Small intestine (tissue), 7 donors: Measurements from ENCODE around the gene SLC39A11. TPM values are rescaled to one million over a fixed set of nuclear protein-coding genes. Genes with fewer than 3 reads are reported as not detected.

Source experiments
- DNase-seq, 2 donors: peaks; one replicate each; pipeline versions ENCODE4 v3.0.0 to v3.0.0-alpha.2; 2013
- FAIRE-seq: peaks from 2 replicates; lab custom pipeline; 2012; peaks lifted over from hg19 to GRCh38; lab: Jason Lieb, UNC
- H3K27ac ChIP-seq, 3 donors: one replicate each; pipeline ENCODE4 v1.5.1; 2013; ENCODE audit warnings: low read length in 2 of 3, mild to moderate bottlenecking in 2 of 3, control low read depth in 1 of 3, inconsistent platforms in 1 of 3, low read depth in 1 of 3, moderate library complexity in 1 of 3
- H3K27me3 ChIP-seq, 3 donors: one replicate each; pipeline ENCODE4 v1.6.1; 2013; ENCODE audit warnings: low read length in 3 of 3, inconsistent platforms in 1 of 3; ENCODE audit not compliant: control insufficient read depth in 3 of 3, insufficient read depth in 3 of 3
- H3K36me3 ChIP-seq, 3 donors: one replicate each; pipeline ENCODE4 v1.6.1; 2013; ENCODE audit warnings: low read length in 3 of 3, inconsistent platforms in 1 of 3, low read depth in 1 of 3, mild to moderate bottlenecking in 1 of 3, moderate library complexity in 1 of 3; ENCODE audit not compliant: control insufficient read depth in 3 of 3, insufficient read depth in 2 of 3
- H3K4me1 ChIP-seq, 3 donors: one replicate each; pipeline ENCODE4 v1.6.1; 2013; ENCODE audit warnings: low read length in 2 of 3, inconsistent platforms in 1 of 3, low read depth in 1 of 3, mild to moderate bottlenecking in 1 of 3, moderate library complexity in 1 of 3; ENCODE audit not compliant: control insufficient read depth in 3 of 3, insufficient read depth in 2 of 3
- H3K4me3 ChIP-seq, 3 donors: one replicate each; pipeline ENCODE4 v1.5.1; 2013; ENCODE audit warnings: low read length in 3 of 3, control low read depth in 1 of 3, inconsistent platforms in 1 of 3, low read depth in 1 of 3, mild to moderate bottlenecking in 1 of 3, moderate library complexity in 1 of 3
- H3K9me3 ChIP-seq, 2 donors: one replicate each; pipeline ENCODE4 v1.6.1; 2013; ENCODE audit warnings: low read depth in 1 of 2, low read length in 1 of 2; ENCODE audit not compliant: control insufficient read depth in 2 of 2, insufficient read depth in 1 of 2
- WGBS, 3 donors: extraction: QIAGEN DNeasy Blood & Tissue Kit; methylation state at CpG; one replicate each; pipeline ENCODE4 v1.1.7; 2013; 5-methylcytosine and 5-hydroxymethylcytosine counted together
- polyA plus RNA-seq, 4 donors: library from polyadenylated mRNA; stranded (reverse) in 3 of 4; unstranded in 1 of 4; fragments of 200-250 nt in 3 of 4; fragments of 120-200 nt in 1 of 4; gene quantifications; one replicate each; pipeline versions ENCODE4 v1.2.1 to v1.2.3, GENCODE V29; 2013
- donor health status: healthy with polysubstance abuse.
- donor health status: control.
- donor health status: control.
- donor health status: Bipolar disorder and iron deficiency.
- donor health status: healthy.

Gene SLC39A11
- polyA plus RNA-seq, 4 donors: 2.7 to 53.7 (median 11.3) TPM

- FAIRE-seq (no peak), DNase-seq (no peak)
- H3K27me3 ChIP-seq: no peaks in the 10 kb centered on the region
- peaks cover 0 to 4% of the 10 kb centered on the region in 2 donors for H3K9me3 ChIP-seq
- WGBS, 3 donors: 75 to 90% (median 88%) methylated on average over 1 of the region's 1 CpG
- H3K4me1 ChIP-seq: peaks cover 0 to 14% (median 0%) of the 10 kb centered on the region in 3 donors
- H3K4me3 ChIP-seq: no peak overlapping the region
- H3K36me3 ChIP-seq: peaks cover 0 to 7% (median 0%) of the 10 kb centered on the region in 3 donors
- H3K27ac ChIP-seq: no peak overlapping the region
These were observed 429.7 kb downstream of the SLC39A11 start for GRCh38 chr17:72662827-72663190.

DNA sequence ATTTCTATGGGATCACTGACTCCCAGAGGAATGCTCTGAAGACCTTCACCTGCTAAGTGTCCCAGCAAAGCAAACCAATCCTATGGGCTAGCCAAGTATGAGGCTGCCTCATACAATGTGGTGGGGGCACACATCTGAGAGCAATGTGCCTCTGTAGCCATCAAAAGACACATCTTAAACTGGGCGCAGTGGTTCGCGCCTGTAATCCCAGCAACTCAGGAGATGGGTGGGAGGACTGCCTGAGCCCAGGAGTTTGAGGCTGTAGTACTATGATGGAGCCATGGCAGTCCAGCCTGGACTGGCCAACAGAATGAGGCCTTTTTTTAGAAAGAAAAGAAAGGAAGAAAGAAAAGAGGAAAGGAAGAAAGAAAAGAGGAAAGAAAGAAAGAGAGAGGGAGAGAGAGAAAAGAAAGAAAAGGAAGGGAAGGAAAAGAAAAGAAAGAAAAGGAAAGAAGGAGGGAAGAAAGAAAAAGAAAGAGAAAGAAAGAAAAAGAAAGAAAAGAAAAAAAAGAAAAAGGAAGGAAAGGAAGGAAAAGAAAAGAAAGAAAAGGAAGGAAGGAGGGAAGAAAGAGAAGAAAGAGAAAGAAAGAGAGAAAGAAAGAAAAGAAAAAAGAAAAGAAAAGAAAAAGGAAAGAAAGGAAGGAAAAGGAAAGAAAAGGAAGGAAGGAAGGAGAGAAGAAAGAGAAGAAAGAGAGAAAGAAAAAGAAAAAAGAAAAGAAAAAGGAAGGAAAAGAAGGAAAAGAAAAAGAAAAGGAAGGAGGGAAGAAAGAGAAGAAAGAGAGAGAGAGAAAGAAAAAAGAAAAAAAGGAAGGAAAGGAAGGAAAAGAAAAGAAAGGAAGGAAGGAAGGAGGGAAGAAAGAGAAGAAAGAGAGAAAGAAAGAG lies 430.3 kb downstream of the SLC39A11 start:
- no peak for DNase-seq
- WGBS, 3 donors: 88 to 96% (median 94%) methylated on average over 3 of the region's 3 CpGs
- peak overlapping the region in 1 of 3 donors; percentile 35 for H3K27ac ChIP-seq

GRCh38 chr17:72661116-72661944 lies 431.2 kb downstream of the SLC39A11 start:
- peaks cover 0 to 14% (median 0%) of the 10 kb centered on the region in 3 donors for H3K4me1 ChIP-seq
- no peaks in the 10 kb centered on the region for H3K27me3 ChIP-seq
- no peak overlapping the region for H3K4me3 ChIP-seq
- peak overlapping the region in 2 of 3 donors; percentile 16 to 35 for H3K27ac ChIP-seq
- peaks cover 0 to 4% of the 10 kb centered on the region in 2 donors for H3K9me3 ChIP-seq
- no peak for FAIRE-seq
- H3K36me3 ChIP-seq: peaks cover 0 to 7% (median 0%) of the 10 kb centered on the region in 3 donors
- peak; percentile 45 to 78 for DNase-seq
- 30 to 70% (median 58%) methylated on average over 21 of the region's 21 CpGs for WGBS, 3 donors

More for the DNA sequence above, 430.3 kb downstream of the SLC39A11 start:
- Histone ChIP-seq H3K27me3 (no peaks in the 10 kb centered on the region), H3K36me3 (peaks cover 0 to 7% (median 0%) of the 10 kb centered on the region in 3 donors), H3K4me1 (peaks cover 0 to 14% (median 0%) of the 10 kb centered on the region in 3 donors), H3K9me3 (peaks cover 0 to 4% of the 10 kb centered on the region in 2 donors), H3K4me3 (no peak overlapping the region)
- FAIRE-seq: no peak

DNA sequence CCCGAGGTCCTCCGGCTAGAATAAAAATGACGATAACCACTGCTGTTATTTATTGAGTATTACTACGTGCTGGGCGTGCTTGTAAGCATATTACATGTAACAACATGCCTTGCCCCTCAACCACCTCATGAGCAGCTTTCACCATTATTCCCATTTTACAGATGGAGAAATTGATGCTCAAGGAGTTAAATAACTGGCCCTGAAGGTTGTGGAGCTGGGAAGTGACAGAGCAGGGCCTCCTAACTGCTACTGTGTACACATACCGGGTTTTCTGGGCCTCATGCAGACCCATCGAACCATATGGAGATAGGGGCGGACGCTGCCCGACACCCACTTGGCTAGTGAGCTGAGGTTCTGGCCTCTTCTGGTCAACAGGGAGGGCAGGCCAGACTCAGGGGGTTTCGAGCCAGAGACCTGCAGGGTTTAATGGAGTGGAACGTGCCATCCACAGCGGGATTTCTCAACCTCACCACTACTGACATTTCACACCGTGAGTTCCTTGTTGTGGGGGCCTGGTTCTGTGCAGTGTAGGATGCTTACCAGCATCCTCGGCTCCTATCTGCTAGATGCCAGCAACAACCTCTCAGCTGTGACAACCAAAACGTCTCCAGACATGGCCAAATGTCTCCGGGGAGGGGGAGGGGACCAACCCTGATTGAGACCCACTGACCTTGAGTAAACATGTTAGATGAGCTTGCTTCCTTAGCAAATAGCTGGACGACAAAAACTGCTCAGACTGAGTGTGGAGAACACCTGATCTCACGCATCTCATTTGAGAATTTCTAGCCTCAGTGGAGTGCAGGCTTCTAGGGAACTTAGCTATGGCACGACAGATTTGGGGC lies 432.0 kb downstream of the SLC39A11 start:
- no peak overlapping the region for H3K27ac ChIP-seq
- FAIRE-seq: no peak
- peaks cover 0 to 7% (median 0%) of the 10 kb centered on the region in 3 donors for H3K36me3 ChIP-seq
- H3K4me1 ChIP-seq: peaks cover 0 to 14% (median 0%) of the 10 kb centered on the region in 3 donors
- 84 to 86% (median 84%) methylated on average over 20 of the region's 20 CpGs for WGBS, 3 donors
- H3K4me3 ChIP-seq: no peak overlapping the region
- DNase-seq: no peak
- H3K9me3 ChIP-seq: peaks cover 0 to 4% of the 10 kb centered on the region in 2 donors
- no peaks in the 10 kb centered on the region for H3K27me3 ChIP-seq

DNA sequence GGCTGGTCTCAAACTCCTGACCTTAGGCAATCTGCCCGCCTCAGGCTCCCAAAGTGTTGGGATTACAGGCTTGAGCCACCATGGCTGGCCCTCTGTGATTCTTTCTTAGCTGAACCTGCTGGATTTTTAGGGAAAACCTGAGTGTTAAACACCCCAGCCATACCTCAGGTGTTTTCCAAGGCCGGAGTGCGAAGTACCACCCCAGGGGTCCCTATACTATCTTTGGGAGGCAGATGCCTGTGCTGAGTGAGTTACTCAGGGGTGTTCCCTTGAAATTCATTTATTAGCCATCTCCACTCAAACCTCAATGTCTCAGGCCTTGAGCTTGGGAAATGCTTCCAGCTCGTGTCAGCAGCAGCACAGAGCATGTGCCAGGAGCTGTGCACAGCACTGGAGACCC lies 432.7 kb downstream of the SLC39A11 start:
- Histone ChIP-seq H3K27ac (no peak overlapping the region), H3K9me3 (peaks cover 0 to 4% of the 10 kb centered on the region in 2 donors), H3K4me1 (peaks cover 0 to 18% (median 2%) of the 10 kb centered on the region in 3 donors), H3K27me3 (no peaks in the 10 kb centered on the region), H3K4me3 (no peak overlapping the region), H3K36me3 (peaks cover 0 to 7% (median 0%) of the 10 kb centered on the region in 3 donors)
- 85 to 93% (median 90%) methylated on average over 4 of the region's 4 CpGs for WGBS, 3 donors
- no peak for FAIRE-seq
- DNase-seq: no peak

DNA sequence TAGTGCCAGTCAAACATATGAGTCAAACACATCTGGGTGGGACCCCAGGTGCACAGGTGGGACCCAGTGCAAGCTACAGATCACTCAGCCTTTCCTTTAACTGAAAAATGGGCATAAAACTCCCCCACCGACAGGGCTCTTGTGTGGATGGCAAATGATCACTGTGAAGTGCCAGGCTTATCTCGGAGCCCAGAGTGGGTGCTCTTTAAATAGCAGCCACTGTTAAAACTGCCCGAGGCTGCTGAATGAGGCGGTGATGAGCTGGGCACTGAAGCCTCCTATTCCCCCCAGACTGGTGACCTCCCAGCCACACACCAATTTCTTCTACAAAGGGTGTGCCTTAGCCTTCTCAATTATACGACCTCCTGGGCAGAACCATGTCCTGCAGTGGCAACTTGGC lies 433.8 kb downstream of the SLC39A11 start:
- FAIRE-seq: no peak
- H3K36me3 ChIP-seq: peaks cover 0 to 9% (median 0%) of the 10 kb centered on the region in 3 donors
- H3K27ac ChIP-seq: no peak overlapping the region
- no peak for DNase-seq
- 76 to 85% (median 84%) methylated on average over 5 of the region's 5 CpGs for WGBS, 3 donors
- H3K9me3 ChIP-seq: peaks cover 0 to 4% of the 10 kb centered on the region in 2 donors
- H3K4me1 ChIP-seq: peaks cover 0 to 22% (median 2%) of the 10 kb centered on the region in 3 donors
- H3K4me3 ChIP-seq: no peak overlapping the region
- no peaks in the 10 kb centered on the region for H3K27me3 ChIP-seq

GRCh38 chr17:72657467-72658317 lies 434.8 kb downstream of the SLC39A11 start:
- H3K36me3 ChIP-seq: peaks cover 0 to 6% (median 0%) of the 10 kb centered on the region in 3 donors
- no peak overlapping the region for H3K27ac ChIP-seq
- no peak for FAIRE-seq
- H3K9me3 ChIP-seq: no peaks in the 10 kb centered on the region
- H3K27me3 ChIP-seq: no peaks in the 10 kb centered on the region
- no peak overlapping the region for H3K4me3 ChIP-seq
- DNase-seq: peak in 1 of 2 donors; percentile 13
- WGBS, 3 donors: 72 to 84% (median 79%) methylated on average over 9 of the region's 9 CpGs
- H3K4me1 ChIP-seq: peaks cover 0 to 22% (median 2%) of the 10 kb centered on the region in 3 donors
